ENCODE data around the gene GUK1.
"Not testable (repeated sequence)": the region's sequence is repeated elsewhere in the genome, so short reads cannot be mapped to it uniquely, and the experiment has no call there.

GUK1 gene

DNA sequence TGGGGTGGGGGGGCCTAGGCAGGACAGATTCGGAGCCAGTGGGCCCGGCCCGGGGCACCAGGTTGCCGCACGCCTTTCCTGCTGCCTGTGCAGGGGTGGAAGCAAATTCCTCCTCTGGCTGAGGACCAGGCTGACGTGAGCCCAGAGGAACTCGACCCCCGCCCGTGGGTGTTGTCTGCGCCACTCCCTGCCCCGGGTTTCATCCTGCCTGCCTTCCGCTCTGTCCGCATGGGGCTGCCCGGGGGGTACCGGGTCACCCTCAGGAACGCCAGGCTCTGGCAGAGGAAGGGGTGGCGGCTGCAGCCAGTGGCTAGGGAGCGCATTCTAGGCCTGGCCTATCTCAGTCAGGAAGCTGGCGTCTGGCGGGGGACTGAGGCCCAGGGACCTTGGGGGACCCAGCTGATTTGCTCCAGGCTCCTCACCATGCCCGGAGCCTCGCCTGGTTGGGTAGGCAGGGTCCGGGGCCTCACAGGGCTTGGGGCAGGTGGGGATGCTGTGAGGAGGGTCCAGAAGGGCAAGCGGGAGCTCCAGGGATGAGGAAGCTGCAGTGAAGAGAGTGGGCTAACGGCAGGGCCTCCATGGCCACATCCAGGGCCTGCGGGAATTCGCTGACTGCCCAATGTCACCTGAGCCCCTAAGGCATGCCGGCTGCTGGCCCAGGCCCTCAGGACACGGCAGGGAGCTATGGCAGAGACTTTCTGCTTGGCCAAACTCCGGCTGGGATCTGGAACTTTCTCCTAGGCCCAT lies 23.1 kb downstream of the GUK1 start:
- DNase-seq (ENCODE audit: low read depth): no peak

- DNase-seq (ENCODE audit: low read depth): no peak
These were observed 23.9 kb downstream of the GUK1 start for GRCh38 chr1:228163776-228164519.

DNA sequence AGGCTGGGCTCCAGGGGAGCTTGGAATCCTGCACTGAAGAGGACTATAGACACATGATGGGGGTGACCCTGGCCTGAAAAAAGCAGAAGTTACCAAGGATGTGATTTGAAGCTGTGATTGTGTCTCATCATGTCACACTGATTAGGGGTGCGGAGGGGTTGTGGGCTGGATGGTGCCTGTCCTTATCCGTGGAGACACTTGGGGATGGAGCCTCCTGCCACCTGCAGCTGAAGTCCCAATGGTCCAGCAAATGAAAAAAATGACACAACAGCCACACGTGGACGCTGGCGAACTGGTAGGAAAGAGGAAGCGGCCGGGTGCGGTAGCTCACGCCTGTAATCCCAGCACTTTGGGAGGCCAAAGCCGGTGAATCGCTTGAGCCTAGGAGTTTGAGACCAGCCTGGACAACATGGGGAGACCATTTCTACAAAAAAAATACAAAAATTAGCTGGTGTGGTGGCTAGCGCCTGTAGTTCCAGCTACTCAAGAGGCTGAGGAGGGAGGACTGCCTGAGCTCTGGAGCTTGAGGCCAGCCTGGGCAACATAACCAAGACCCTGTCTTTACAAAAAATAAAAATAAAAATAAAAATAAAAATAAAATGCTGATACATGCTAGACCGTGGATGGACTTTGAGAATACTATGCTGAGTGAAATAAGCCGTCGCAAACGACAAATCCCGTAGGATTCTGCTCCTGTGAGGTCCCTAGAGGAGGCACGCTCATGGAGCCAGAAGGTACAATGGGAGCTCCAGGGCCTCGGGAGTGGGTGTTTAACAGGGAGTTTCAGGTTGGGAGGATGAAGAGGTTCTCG lies 24.7 kb downstream of the GUK1 start:
- no peak for DNase-seq (ENCODE audit: low read depth)

- DNase-seq (ENCODE audit: low read depth): peak; percentile 98
These were observed 25.5 kb downstream of the GUK1 start, which contains the start of gene IBA57 for GRCh38 chr1:228165372-228166169. Gene IBA57, plus strand, starts transcription at chr1:228165804. Its CDS starts 13 bp downstream, at chr1:228165817.

- DNase-seq (ENCODE audit: low read depth): peak; percentile 53
These were observed 26.3 kb downstream of the GUK1 start for GRCh38 chr1:228166170-228166936.

DNA sequence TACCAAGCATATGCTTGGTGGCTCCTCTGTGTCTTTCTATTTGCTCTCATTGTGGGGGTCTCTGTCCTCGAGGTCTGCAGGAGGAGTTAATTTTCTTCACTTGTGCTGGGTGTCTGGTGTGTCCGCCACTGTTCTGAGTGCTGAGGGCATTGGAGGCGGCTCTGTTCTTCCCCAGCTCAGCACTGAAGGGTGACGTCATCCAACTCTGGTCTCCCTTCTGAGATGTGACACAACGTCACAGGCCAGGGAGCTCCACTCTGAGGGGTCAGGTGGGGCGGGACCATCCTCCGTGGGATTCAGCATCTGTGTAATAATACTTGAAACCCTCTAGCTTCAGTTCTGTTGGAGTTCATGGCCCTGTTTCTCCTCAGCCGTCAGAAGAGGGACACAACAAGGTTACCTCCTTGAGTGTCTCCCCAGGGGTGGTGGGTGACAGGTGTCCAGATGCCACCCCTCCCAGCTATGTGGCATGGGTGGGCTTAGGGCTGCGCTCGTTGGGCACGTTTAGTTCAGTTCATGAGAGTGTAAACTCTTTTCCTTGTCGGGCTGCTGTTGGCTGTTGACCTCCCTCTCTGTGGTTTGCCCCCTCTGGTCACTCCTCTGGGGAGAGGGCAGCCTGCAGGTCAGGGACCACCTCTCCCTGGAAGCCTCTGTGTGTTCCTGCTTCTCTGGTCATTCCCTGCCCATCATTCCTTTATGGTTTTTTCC lies 28.6 kb downstream of the GUK1 start:
- no peak for DNase-seq (ENCODE audit: low read depth)

DNA sequence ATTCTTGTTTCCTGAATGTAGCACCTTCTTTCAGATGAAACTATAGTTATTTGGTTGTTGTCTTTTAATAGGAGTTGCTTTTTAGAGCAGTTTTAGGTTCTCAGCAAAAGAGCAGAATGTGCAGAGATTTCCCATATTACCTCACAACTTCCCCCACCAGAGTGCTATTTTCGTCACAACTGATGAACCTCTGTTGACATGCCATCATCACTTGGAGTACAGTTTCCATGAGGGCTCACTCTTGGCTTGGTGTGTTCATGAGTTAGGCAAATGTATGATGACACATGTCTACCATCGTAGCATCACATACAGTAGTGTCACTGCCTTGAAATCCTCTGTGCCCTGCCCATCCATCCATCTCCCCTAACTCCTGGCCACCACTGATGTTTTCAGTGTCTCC lies 29.3 kb downstream of the GUK1 start:
- no peak for DNase-seq (ENCODE audit: low read depth)

GRCh38 chr1:228170666-228171065 lies 30.6 kb downstream of the GUK1 start:
- DNase-seq (ENCODE audit: low read depth): no peak

- no peak for DNase-seq (ENCODE audit: low read depth)
These were observed 31.3 kb downstream of the GUK1 start for GRCh38 chr1:228171221-228171891.

DNA sequence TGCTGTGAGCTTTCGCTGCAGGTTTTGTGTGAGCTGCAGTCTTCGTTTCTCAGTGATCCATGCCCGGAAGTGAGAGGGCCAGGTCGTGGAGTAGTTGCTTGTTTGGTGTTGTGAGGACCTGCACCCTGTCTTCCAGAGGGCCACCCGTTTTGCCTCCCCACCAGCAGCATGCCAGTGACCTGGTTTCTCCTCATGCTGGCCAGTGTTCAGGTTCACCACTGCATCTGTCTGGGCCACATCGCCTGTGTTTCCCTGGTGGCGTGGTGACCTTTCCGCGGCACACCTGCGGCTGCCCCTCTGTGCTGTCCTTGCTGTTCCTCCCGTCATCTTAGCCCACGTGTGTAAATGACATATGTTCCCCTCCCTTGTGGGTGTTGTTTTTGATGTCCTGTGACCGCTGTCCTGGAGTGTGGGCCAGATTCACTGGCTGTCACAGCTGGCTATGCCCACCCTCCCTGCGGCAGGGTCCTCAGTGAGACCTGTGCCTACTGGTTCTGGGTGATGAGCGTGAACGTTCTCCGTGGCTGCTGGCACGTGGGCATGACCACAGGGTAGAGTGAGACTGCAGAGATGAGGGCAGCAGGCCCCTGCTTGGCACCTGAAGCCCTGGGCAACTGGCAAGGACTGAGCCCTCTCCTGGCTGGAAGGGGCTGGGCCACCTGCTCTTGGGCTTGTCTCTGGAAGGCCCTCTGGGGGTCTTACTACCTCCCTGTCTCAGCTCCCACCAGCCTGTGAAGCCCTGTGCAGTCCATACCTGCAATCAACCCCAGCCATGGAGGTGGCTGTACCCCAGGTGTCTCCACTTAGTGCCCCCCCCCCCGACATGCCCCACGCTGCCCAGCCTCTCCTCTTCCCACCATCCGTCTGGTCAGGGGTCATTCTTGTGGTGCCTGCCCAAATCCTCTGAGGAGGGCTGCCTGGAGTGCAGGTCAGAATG lies 32.8 kb downstream of the GUK1 start:
- no peak for DNase-seq (ENCODE audit: low read depth)

DNA sequence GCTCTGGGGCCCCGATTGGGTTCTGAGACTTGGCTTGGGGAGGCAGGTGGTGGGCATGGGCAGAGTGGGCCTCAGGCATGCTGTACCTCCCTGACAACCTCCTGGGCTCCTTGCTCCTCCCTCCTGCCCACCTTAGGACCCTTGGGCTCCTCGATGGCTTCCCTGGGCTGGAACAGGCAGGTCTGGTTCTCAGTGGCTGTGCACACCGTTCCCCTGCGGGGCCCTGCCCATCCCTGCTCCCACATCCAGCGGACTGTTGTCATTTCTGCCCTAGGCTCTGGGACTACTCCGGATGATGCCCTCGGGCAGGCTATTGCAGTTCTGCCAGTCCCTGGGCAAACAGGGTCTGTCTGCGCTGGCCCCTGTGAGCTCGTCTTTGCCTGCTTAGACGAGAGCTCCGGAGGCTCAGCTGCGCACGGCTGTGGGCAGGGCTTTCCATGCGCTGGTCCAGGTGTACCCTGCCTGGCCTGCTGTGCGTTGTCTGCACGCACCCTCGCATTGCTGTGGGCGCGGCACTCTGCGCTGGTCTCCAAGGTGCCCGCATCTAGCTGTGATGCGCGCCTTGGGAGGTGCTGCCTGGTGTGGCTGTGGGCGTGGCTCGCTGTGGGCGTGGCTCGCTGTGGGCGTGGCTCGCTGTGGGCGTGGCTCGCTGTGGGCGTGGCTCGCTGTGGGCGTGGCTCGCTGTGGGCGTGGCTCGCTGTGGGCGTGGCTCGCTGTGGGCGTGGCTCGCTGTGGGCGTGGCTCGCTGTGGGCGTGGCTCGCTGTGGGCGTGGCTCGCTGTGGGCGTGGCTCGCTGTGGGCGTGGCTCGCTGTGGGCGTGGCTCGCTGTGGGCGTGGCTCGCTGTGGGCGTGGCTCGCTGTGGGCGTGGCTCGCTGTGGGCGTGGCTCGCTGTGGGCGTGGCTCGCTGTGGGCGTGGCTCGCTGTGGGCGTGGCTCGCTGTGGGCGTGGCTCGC lies 33.7 kb downstream of the GUK1 start:
- DNase-seq (ENCODE audit: low read depth): not testable (repeated sequence)

DNA sequence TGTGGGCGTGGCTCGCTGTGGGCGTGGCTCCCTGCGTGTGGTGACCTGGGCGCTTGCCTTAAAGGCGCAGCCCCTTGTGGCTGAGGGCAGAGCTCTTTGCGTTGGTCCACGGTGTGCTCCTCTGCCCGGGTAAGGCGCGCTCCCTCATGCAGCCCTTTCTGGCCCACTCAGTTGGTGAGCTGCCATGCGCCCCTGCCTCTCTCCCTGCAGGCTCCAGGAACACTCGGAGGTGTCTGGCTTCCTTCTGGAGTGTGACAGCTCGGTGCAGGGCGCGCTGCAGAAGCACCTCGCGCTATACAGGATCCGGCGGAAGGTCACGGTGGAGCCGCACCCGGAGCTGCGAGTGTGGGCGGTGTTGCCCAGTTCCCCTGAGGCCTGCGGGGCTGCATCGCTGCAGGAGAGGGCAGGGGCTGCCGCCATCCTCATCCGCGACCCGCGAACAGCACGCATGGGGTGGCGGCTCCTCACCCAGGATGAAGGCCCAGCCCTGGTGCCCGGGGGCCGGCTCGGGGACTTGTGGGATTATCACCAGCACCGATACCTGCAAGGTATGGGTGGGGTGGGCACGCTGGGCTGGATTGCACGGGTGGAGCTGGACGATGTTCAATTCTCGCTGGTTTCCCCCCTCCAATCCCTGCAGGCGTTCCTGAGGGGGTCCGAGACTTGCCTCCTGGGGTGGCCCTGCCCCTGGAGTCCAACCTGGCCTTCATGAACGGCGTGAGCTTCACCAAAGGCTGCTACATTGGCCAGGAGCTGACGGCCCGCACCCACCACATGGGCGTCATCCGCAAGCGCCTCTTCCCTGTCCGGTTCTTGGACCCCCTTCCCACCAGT lies 34.6 kb downstream of the GUK1 start:
- DNase-seq (ENCODE audit: low read depth): no peak

GRCh38 chr1:228175316-228176023 lies 35.4 kb downstream of the GUK1 start:
- DNase-seq (ENCODE audit: low read depth): no peak

GRCh38 chr1:228176024-228176395 lies 35.9 kb downstream of the GUK1 start:
- no peak for DNase-seq (ENCODE audit: low read depth)

DNA sequence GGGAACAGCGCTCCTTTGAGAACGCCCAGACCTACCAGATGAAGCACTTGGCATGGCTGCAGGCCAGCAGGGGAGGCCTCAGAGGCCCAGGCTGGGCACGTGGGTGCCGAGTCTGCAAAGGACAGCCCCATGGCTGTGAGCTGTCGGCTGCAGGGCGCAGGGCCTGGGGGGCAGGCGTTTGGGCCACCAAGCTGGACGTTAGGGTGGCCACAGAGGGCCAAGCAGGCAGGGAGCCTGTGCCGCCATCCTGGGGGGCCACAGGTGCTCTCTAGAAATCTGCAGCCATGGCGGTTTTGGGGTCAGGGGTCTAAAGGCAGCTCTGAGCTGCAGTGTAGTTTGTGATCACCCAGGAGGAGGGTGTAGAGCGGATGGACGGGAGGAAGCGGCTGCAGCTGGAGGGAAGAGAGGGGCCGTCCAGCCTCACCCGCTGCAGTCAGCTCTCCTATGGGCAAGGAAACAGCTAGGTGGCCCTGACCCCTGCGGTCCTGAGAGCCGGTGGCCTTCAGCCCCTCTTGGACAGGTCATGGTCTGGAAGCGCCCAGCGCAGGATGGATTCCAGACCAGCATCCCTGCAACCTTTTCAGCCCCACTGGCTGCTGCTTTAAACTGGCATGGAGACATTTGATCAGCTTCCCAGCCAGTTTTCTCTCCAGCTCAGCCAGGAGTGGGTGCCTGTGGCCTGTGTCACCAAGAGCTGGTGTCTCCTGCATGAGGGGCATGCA lies 36.5 kb downstream of the GUK1 start:
- no peak for DNase-seq (ENCODE audit: low read depth)

- no peak for DNase-seq (ENCODE audit: low read depth)
These were observed 37.0 kb downstream of the GUK1 start for GRCh38 chr1:228177183-228177475.
